ENCODE data around the gene KRTAP13-4.

KRTAP13-4 gene

DNA sequence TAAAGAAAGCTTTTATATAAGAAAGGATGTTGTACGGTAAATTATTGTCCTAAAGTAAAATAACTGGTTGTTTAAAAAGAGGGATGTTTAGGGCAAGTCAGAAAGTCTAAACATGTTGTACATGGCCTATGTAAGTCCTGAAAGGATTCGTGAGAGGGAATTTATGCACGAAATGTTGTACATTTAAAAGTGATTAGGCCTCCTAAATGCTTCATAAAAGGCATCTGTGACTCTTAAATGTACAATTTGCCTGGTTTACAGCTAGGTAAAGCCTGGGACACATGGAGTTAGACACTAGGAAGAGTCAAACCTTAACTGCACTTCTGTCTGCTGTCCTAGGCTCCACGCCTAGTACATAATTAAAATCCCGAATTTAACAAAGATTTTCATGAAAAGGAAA lies 14.0 kb upstream of the KRTAP13-4 start:
- DNase-seq: no peak
- Histone ChIP-seq H3K36me3 (no peaks in the 10 kb centered on the region), H3K9me3 (no peaks in the 10 kb centered on the region), H3K27me3 (no peaks in the 10 kb centered on the region; the same call in 1 of the 2 replicates), H3K4me3 (ENCODE audit: low read depth, low read length) (no peak overlapping the region), H3K4me1 (no peaks in the 10 kb centered on the region)
- TF ChIP-seq, protein P1, sequence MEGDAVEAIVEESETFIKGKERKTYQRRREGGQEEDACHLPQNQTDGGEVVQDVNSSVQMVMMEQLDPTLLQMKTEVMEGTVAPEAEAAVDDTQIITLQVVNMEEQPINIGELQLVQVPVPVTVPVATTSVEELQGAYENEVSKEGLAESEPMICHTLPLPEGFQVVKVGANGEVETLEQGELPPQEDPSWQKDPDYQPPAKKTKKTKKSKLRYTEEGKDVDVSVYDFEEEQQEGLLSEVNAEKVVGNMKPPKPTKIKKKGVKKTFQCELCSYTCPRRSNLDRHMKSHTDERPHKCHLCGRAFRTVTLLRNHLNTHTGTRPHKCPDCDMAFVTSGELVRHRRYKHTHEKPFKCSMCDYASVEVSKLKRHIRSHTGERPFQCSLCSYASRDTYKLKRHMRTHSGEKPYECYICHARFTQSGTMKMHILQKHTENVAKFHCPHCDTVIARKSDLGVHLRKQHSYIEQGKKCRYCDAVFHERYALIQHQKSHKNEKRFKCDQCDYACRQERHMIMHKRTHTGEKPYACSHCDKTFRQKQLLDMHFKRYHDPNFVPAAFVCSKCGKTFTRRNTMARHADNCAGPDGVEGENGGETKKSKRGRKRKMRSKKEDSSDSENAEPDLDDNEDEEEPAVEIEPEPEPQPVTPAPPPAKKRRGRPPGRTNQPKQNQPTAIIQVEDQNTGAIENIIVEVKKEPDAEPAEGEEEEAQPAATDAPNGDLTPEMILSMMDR (IDR thresholded peaks at IDR 0.05; ENCODE audit: low read depth, low read length): no peak

DNA sequence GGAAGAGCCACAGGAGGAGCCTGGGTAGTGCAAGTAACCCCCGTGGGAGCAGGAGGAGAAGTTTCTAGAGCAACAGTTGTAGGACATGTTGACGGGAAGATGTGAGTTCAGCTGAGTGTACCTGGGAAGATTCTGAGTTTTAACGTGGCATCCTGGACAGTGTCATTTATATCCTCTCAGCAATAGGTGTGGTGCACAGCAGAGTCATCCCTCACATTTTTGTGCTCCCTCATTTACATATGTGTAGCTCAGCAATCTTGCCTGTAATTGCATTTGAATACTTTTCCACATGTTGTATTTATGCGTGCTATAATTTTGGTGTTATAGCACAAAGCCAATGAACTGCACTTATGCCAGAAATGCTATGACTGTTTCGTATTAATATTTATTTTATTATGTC lies 4.2 kb upstream of the KRTAP13-4 start, which contains the start of gene KRTAP13-3:
KRTAP13-3 (minus strand) TSS at position 101 of the 400 bp plus-strand sequence; CDS start at position 87, 14 bp downstream.
- H3K9me3 ChIP-seq: no peaks in the 10 kb centered on the region
- TF ChIP-seq, protein P1 (IDR thresholded peaks at IDR 0.05; ENCODE audit: low read depth, low read length): no peak
- no peaks in the 10 kb centered on the region for H3K27me3 ChIP-seq
- no peak within 1 kb of the TSS for H3K4me3 ChIP-seq (ENCODE audit: low read depth, low read length)
- no peak for DNase-seq
- H3K4me1 ChIP-seq: no peaks in the 10 kb centered on the region
- H3K36me3 ChIP-seq: no peaks in the 10 kb centered on the region

DNA sequence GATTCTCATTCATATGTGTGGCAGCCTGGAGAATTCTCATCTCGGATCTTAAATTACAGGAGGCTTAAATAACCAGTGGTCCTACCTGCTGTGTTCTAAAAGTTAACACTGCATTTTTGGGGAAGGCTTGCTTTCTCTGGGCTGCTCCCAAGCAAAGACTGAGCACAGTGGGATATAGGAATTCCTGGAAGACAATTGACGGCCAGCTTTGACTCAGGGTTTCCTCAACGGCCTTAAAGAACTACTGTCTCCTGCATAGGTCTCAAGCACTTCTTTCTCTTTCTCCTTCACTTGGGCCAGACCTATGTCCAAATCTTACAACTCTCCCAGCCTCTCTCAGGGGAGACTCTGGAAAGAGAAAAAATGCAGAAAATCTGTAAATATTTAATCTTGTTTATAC lies 3.3 kb upstream of the KRTAP13-4 start:
- no peak for DNase-seq
- no peaks in the 10 kb centered on the region for H3K36me3 ChIP-seq
- H3K4me1 ChIP-seq: no peaks in the 10 kb centered on the region
- TF ChIP-seq, protein P1 (IDR thresholded peaks at IDR 0.05; ENCODE audit: low read depth, low read length): no peak
- H3K4me3 ChIP-seq (ENCODE audit: low read depth, low read length): no peak overlapping the region
- no peaks in the 10 kb centered on the region for H3K27me3 ChIP-seq
- H3K9me3 ChIP-seq: no peaks in the 10 kb centered on the region; the same call in 1 of the 2 replicates

DNA sequence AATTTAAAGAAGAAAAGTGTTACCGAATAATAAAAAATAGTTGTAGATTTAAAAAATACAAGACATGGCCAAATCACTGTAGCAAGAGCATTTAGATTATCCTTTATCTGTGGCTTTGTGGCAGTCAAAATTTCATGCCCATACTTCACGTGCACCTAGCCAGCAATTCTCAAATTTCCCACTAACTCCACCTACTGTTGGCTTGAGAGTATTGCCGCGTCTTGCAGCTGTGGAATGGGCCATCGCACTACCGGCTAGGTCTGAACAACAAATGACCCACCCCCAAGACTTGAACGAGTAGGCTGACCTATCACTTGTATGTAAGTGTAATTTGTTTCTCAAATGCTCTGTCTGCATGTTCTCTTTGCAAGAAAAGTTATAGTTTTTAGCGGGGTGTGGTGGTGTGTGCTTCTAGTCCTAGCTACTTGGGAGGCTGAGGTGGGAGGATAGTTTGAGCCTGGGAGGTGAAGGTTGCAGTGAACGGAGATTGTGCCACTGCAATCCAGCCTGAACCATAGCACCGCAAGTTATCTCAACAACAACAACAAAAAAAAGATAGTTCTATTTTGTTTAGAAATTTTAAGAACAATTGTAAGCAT lies 4.1 kb downstream of the KRTAP13-4 start:
- Histone ChIP-seq H3K27me3 (no peaks in the 10 kb centered on the region), H3K4me1 (no peaks in the 10 kb centered on the region), H3K4me3 (ENCODE audit: low read depth, low read length) (no peak overlapping the region), H3K36me3 (no peaks in the 10 kb centered on the region), H3K9me3 (no peaks in the 10 kb centered on the region; the same call in 1 of the 2 replicates)
- TF ChIP-seq, protein P1 (IDR thresholded peaks at IDR 0.05; ENCODE audit: low read depth, low read length): peak; percentile 66
- DNase-seq: peak; percentile 33

DNA sequence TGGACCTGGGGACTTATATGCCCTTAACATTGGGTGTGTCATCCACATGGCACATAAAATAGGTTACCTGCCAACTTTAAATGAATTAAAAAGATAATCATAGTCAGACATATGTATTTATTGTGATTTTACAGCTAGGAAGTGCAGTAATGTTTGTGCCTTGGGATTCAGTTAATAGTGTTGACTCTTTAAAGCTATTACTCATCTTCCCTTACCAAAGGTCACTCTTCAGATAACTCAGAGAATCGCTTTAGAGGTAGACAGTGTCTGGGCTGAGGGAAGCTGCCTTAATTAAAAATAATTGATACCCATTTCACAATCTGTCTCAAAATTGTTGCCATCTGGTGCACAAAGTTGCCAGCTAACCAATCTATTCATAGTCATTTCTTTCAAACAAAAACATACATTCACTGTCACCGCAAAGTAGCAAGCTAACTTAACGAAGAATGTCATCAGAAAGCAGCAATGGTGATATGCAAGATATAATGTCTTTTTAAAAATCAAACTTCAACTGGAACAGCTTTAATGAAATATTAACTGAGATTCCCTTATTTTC lies 7.1 kb downstream of the KRTAP13-4 start:
- no peaks in the 10 kb centered on the region for H3K36me3 ChIP-seq
- H3K27me3 ChIP-seq: no peaks in the 10 kb centered on the region
- H3K4me1 ChIP-seq: no peaks in the 10 kb centered on the region
- no peaks in the 10 kb centered on the region for H3K9me3 ChIP-seq
- no peak for DNase-seq
- TF ChIP-seq, protein P1 (IDR thresholded peaks at IDR 0.05; ENCODE audit: low read depth, low read length): no peak; the same call in 1 of the 2 replicates
- no peak overlapping the region for H3K4me3 ChIP-seq (ENCODE audit: low read depth, low read length)

DNA sequence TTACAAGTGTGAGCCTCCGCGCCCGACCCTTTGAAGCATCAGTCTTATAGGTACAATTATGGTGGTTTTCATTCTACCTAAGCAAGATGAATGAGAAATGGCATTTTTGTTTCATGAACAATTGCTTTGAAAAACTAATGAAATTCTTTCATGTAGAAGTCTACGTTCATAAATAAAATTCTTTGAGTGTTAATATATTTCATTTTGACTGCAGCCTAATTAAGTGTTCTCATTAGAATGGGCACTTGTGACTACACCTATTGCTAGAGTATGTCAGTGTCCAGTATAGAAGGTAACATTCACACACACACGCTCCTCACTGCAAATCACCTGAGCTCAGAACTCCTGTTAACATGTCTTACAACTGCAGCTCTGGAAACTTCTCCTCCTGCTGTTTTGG lies 10.0 kb downstream of the KRTAP13-4 start, which contains the start of gene KRTAP15-1:
KRTAP15-1 (plus strand) TSS at position 301 of the 400 bp plus-strand sequence; CDS start at position 354, 53 bp downstream.
- no peaks in the 10 kb centered on the region for H3K27me3 ChIP-seq
- no peaks in the 10 kb centered on the region for H3K36me3 ChIP-seq
- no peaks in the 10 kb centered on the region for H3K4me1 ChIP-seq
- no peak for DNase-seq
- H3K4me3 ChIP-seq (ENCODE audit: low read depth, low read length): no peak within 1 kb of the TSS
- H3K9me3 ChIP-seq: no peaks in the 10 kb centered on the region
- TF ChIP-seq, protein P1 (IDR thresholded peaks at IDR 0.05; ENCODE audit: low read depth, low read length): no peak
